ENCODE results near the gene SPAG4.
A peak's percentile ranks its signal among the peaks of the same experiment; 100 is the strongest.

SPAG4 gene

GRCh38 chr20:35615667-35616464, at the start of gene SPAG4:
Gene SPAG4 (plus strand): TSS chr20:35615829. CDS start chr20:35616004, 175 bp downstream.
- DNase-seq (ENCODE audit: low spot score): peak; percentile 98

GRCh38 chr20:35568645-35569044, 47.0 kb upstream of the SPAG4 start:
- no peak for DNase-seq (ENCODE audit: low spot score)

GRCh38 chr20:35571555-35571954, 44.1 kb upstream of the SPAG4 start:
- no peak for DNase-seq (ENCODE audit: low spot score)

GRCh38 chr20:35572838-35573237, 42.8 kb upstream of the SPAG4 start:
- no peak for DNase-seq (ENCODE audit: low spot score)

- DNase-seq (ENCODE audit: low spot score): no peak
Observed at GRCh38 chr20:35575958-35576357, 39.7 kb upstream of the SPAG4 start.

- DNase-seq (ENCODE audit: low spot score): no peak
Observed at GRCh38 chr20:35576816-35577215, 38.8 kb upstream of the SPAG4 start.

GRCh38 chr20:35578469-35578868, 37.2 kb upstream of the SPAG4 start:
- no peak for DNase-seq (ENCODE audit: low spot score)

GRCh38 chr20:35579196-35579595, 36.4 kb upstream of the SPAG4 start:
- DNase-seq (ENCODE audit: low spot score): no peak

GRCh38 chr20:35582131-35582530, 33.5 kb upstream of the SPAG4 start:
- DNase-seq (ENCODE audit: low spot score): no peak

GRCh38 chr20:35582741-35583404, 32.8 kb upstream of the SPAG4 start:
- no peak for DNase-seq (ENCODE audit: low spot score)

- DNase-seq (ENCODE audit: low spot score): no peak
Observed at GRCh38 chr20:35583636-35584560, 31.7 kb upstream of the SPAG4 start.

GRCh38 chr20:35586751-35587425, 28.7 kb upstream of the SPAG4 start:
- DNase-seq (ENCODE audit: low spot score): no peak

GRCh38 chr20:35587436-35587835, 28.2 kb upstream of the SPAG4 start:
- DNase-seq (ENCODE audit: low spot score): no peak

GRCh38 chr20:35588397-35588796, 27.2 kb upstream of the SPAG4 start:
- DNase-seq (ENCODE audit: low spot score): no peak

GRCh38 chr20:35592339-35592974, 23.2 kb upstream of the SPAG4 start:
- no peak for DNase-seq (ENCODE audit: low spot score)

GRCh38 chr20:35595456-35595855, 20.2 kb upstream of the SPAG4 start:
- DNase-seq (ENCODE audit: low spot score): no peak

- no peak for DNase-seq (ENCODE audit: low spot score)
Observed at GRCh38 chr20:35595901-35596300, 19.7 kb upstream of the SPAG4 start.

GRCh38 chr20:35597186-35597585, 18.4 kb upstream of the SPAG4 start:
- no peak for DNase-seq (ENCODE audit: low spot score)

- no peak for DNase-seq (ENCODE audit: low spot score)
Observed at GRCh38 chr20:35598476-35598875, 17.2 kb upstream of the SPAG4 start.

GRCh38 chr20:35598899-35599775, 16.5 kb upstream of the SPAG4 start:
- no peak for DNase-seq (ENCODE audit: low spot score)

- no peak for DNase-seq (ENCODE audit: low spot score)
Observed at GRCh38 chr20:35599776-35600120, 15.9 kb upstream of the SPAG4 start.
